Keratinocyte (primary cell): ENCODE data around the gene ERCC6. TPM values are rescaled to one million over a fixed set of nuclear protein-coding genes. Genes with fewer than 3 reads are reported as not detected.

Experiments
- DNase-seq: peaks from one replicate; pipeline ENCODE4 v3.0.0-alpha.2; 2011; ENCODE audit warnings: low read depth, missing footprints, low spot score
- FAIRE-seq: peaks from 2 replicates; lab custom pipeline; 2011; peaks lifted over from hg19 to GRCh38; lab: Jason Lieb, UNC
- H2AFZ ChIP-seq: 2 replicates; pipeline ENCODE4 v1.6.0; 2012; ENCODE audit warnings: low read length, control low read depth, inconsistent platforms; ENCODE audit not compliant: control insufficient read depth
- H3K27ac ChIP-seq: 2 replicates; pipeline ENCODE4 v1.5.1; 2011; ENCODE audit warnings: low read length; ENCODE audit not compliant: control insufficient read depth, insufficient read depth
- H3K27me3 ChIP-seq: 3 replicates; pipeline ENCODE4 v1.6.0; 2011; ENCODE audit warnings: low read length; ENCODE audit not compliant: control insufficient read depth, insufficient read depth; ENCODE audit errors: extremely low read depth
- H3K36me3 ChIP-seq, 2 experiments: 2 replicates in 1 of 2; 3 replicates in 1 of 2; pipeline ENCODE4 v1.5.1; 2011; ENCODE audit warnings: low read length in 2 of 2, mild to moderate bottlenecking in 1 of 2; ENCODE audit not compliant: control insufficient read depth in 2 of 2, insufficient read depth in 2 of 2; ENCODE audit errors: extremely low read depth in 1 of 2
- H3K4me1 ChIP-seq: 3 replicates; pipeline ENCODE4 v1.5.1; 2011; ENCODE audit warnings: low read length; ENCODE audit not compliant: control insufficient read depth, insufficient read depth; ENCODE audit errors: extremely low read depth
- H3K4me2 ChIP-seq: 3 replicates; pipeline ENCODE4 v1.6.0; 2011; ENCODE audit warnings: low read depth, low read length; ENCODE audit not compliant: control insufficient read depth, insufficient read depth; ENCODE audit errors: extremely low read depth
- H3K4me3 ChIP-seq, 3 experiments: fragments of 200-600 bp in 1 of 3; sonication (generic) in 1 of 3; 2 replicates in 2 of 3; 3 replicates in 1 of 3; pipeline ENCODE4 v1.5.1; 2011 to 2016; ENCODE audit warnings: low read length in 3 of 3, mild to moderate bottlenecking in 3 of 3, control low read depth in 2 of 3, inconsistent platforms in 1 of 3, low read depth in 1 of 3, mixed read lengths in 1 of 3, mixed run types in 1 of 3, moderate library complexity in 1 of 3; ENCODE audit not compliant: control insufficient read depth in 2 of 3, insufficient read depth in 2 of 3; ENCODE audit errors: extremely low read depth in 1 of 3
- H3K79me2 ChIP-seq: 2 replicates; pipeline ENCODE4 v1.6.0; 2012; ENCODE audit warnings: low read length; ENCODE audit not compliant: control insufficient read depth, insufficient read depth
- H3K9ac ChIP-seq: 3 replicates; pipeline ENCODE4 v1.6.0; 2011; ENCODE audit warnings: low read length; ENCODE audit not compliant: control insufficient read depth, insufficient read depth; ENCODE audit errors: extremely low read depth
- H3K9me1 ChIP-seq: 3 replicates; pipeline ENCODE4 v1.6.0; 2011; ENCODE audit warnings: low read length; ENCODE audit not compliant: control insufficient read depth, insufficient read depth; ENCODE audit errors: extremely low read depth
- H3K9me3 ChIP-seq: 2 replicates; pipeline ENCODE4 v1.5.1; 2012; ENCODE audit warnings: low read depth, low read length; ENCODE audit not compliant: control insufficient read depth
- H4K20me1 ChIP-seq: 3 replicates; pipeline ENCODE4 v1.6.0; 2011; ENCODE audit warnings: low read length; ENCODE audit not compliant: control insufficient read depth, insufficient read depth; ENCODE audit errors: extremely low read depth
- CTCF ChIP-seq, 3 experiments: IDR thresholded peaks in 1 of 3; conservative IDR thresholded peaks in 1 of 3; optimal IDR thresholded peaks in 1 of 3; 2 replicates in 2 of 3; 3 replicates in 1 of 3; pipeline versions ENCODE3 to v1.5.1; 2011; ENCODE audit warnings: low read length in 3 of 3, mild to moderate bottlenecking in 3 of 3, moderate library complexity in 2 of 3, control low read depth in 1 of 3, inconsistent platforms in 1 of 3; ENCODE audit not compliant: insufficient read depth in 2 of 3; ENCODE audit errors: extremely low read depth in 1 of 3
- EZH2 ChIP-seq: IDR thresholded peaks from one replicate; pipeline ENCODE4 v1.6.1; 2012; ENCODE audit warnings: inconsistent platforms, mild to moderate bottlenecking, low read length, moderate library complexity
- dilution Hi-C: fragments of 300-500 bp; cut with MboI; formaldehyde crosslinking; loops from one replicate; pipeline ENCODE4 v1.7.0; 2020; ENCODE audit warnings: low sequenced_read_pairs; ENCODE audit not compliant: extremely low pct_ligation_motif_present
- polyA plus RNA-seq, 5 experiments: library from polyadenylated mRNA; depleted of rRNA in 3 of 5; stranded (reverse) in 3 of 5; stranded (forward) in 1 of 5; unstranded in 1 of 5; fragments of >200 nt; gene quantifications; 1 replicate in 1 of 5; 2 replicates in 3 of 5; 3 replicates in 1 of 5; pipeline versions ENCODE4 v1.2.1 to v1.2.3, GENCODE V29; 2011 to 2012; ENCODE audit warnings: missing spikeins in 2 of 5, low read depth in 1 of 5, low replicate concordance in 1 of 5

ERCC6 gene
- polyA plus RNA-seq, 1 donor (not counting 4 experiments of a cell fraction or from before 2014, with no cell fraction given): 36.8 TPM

DNA sequence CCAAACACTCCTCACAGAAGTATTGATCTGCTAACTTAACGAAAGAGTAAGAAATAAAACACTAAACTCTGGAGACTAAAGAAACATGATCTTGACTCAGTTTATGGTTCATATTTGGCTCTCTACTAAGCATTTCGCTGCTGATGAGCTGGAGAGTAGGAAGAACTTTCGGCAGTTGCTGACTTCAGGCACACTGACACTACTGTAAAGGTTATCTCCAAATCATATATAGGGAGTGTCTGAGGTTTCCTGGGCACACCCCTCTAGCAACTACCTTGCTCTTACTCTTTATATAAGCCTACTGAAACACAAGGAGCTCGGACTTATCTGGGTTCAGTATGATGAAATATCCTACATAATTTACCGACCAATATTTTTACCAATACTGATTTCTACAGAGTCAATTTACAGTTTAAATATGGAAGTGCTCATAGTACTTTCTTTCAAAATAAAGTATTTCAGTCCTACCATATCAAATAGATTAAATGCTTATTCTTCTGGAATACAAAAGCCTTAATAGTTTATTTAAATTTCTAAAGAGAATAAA, 39.5 kb downstream of the ERCC6 start:
- Histone ChIP-seq H3K79me2 (no peaks in the 10 kb centered on the region), H3K4me1 (no peaks in the 10 kb centered on the region), H3K9me3 (no peaks in the 10 kb centered on the region), H3K27me3 (no peaks in the 10 kb centered on the region), H2AFZ (no peak overlapping the region), H3K27ac (no peak overlapping the region), H3K36me3 (peaks cover 6 to 9% of the 10 kb centered on the region in 2 experiments), H3K4me3 (no peak overlapping the region), H3K4me2 (no peak overlapping the region), H4K20me1 (no peaks in the 10 kb centered on the region), H3K9me1 (no peaks in the 10 kb centered on the region), H3K9ac (no peak overlapping the region)
- no peak for TF ChIP-seq EZH2
- no peak for TF ChIP-seq CTCF (optimal IDR thresholded peaks at IDR 0.05 in 1 of 3, IDR thresholded peaks at IDR 0.05 in 1 of 3, conservative IDR thresholded peaks at IDR 0.05 in 1 of 3; ENCODE audit: extremely low read depth in 1 of 3, insufficient read depth in 2 of 3, low read length in 3 of 3)
- dilution Hi-C loops: no loop called here
- FAIRE-seq: no peak
- DNase-seq: no peak

DNA sequence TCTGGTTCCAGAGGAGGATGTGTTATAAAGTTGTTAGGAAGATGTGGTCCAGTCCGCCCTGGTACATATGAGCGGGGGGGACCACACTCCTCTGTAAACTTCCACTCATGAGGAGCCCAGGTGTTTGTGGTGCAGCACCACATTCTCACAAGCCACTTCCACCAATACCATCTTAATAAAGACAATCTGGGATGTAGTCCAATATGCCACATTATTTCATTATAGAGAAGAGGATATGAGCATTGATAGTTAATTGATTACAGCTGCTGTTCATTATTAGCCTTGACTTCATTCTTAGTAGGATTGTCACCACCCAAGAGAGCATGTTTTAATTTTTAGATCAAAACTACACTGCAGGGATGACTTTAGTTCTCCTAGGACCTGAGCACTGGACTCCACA, 40.5 kb downstream of the ERCC6 start:
- Histone ChIP-seq H2AFZ (no peak overlapping the region), H3K4me1 (no peaks in the 10 kb centered on the region), H3K9ac (no peak overlapping the region), H3K79me2 (no peaks in the 10 kb centered on the region), H3K36me3 (peaks cover 6 to 11% of the 10 kb centered on the region in 2 experiments), H3K27me3 (no peaks in the 10 kb centered on the region), H4K20me1 (no peaks in the 10 kb centered on the region), H3K27ac (no peak overlapping the region), H3K4me2 (no peak overlapping the region), H3K4me3 (no peak overlapping the region), H3K9me1 (no peaks in the 10 kb centered on the region), H3K9me3 (no peaks in the 10 kb centered on the region)
- no peak for DNase-seq
- dilution Hi-C loops: no loop called here
- FAIRE-seq: no peak
- TF ChIP-seq CTCF (optimal IDR thresholded peaks at IDR 0.05 in 1 of 3, IDR thresholded peaks at IDR 0.05 in 1 of 3, conservative IDR thresholded peaks at IDR 0.05 in 1 of 3; ENCODE audit: extremely low read depth in 1 of 3, insufficient read depth in 2 of 3, low read length in 3 of 3) (no peak), EZH2 (no peak)
